Esophagus muscularis mucosa (tissue), 4 donors: Measurements from ENCODE around the gene GOLGA3.

Source experiments
- CTCF ChIP-seq, 3 experiments: fragments of 200-600 bp in 2 of 3; fragments of 450-650 bp in 1 of 3; sonication (generic) in 2 of 3; IDR thresholded peaks; one replicate each; pipeline ENCODE4 v1.5.1; 2017 to 2019; ENCODE audit warnings: antibody characterized with exemption in 3 of 3, mild to moderate bottlenecking in 2 of 3, moderate library complexity in 1 of 3
- EP300 ChIP-seq: sonication (generic); formaldehyde crosslinking; IDR thresholded peaks from one replicate; pipeline ENCODE4 v1.6.1; 2017; ENCODE audit warnings: antibody characterized with exemption
- POLR2AphosphoS5 ChIP-seq, 2 donors: sonication (generic); formaldehyde crosslinking; IDR thresholded peaks; one replicate each; pipeline ENCODE4 v1.6.1; 2017; ENCODE audit warnings: antibody characterized with exemption in 2 of 2

DNA sequence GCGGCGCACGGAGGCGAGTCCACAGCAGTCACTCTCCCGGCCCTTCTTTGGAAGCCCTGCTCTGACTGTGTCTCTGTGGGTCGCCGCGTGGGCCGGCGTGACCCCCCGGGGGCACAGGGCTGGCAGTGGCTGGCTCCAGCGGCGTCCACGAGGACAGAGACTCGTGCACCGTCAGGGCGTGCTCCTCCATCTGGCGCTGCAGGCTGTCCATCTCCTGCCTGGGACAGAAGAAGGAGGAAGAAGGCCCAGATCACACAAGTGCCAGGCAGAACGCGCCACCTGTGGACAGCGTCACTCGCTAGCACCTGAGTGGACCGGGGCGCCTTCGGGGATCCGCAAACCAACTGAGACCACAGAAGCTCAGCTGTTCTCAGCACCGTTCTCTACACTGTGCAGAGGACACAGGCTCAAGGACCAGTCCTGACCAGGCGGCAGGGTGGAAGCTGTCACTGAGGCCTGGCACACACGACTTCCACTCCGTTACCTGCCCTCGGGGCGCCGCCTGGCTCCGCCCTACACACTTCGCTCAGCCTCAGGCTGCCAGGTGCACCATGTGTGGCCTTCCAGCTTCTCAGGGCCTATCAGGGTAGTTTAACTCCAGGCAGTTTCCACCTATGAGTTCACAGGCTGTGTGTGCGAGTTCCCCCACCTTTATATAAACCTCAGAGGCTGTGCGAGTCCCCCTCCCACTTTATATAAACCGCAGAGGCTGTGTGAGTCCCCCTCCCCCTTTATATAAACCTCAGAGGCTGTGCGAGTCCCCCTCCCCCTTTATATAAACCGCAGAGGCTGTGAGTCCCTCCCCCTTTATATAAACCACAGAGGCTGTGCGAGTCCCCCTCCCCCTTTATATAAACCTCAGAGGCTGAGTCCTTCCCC is 55.4 kb downstream of the GOLGA3 start:
- no peak for TF ChIP-seq CTCF (IDR thresholded peaks at IDR 0.05)
- TF ChIP-seq EP300: no peak
- TF ChIP-seq POLR2AphosphoS5 (IDR thresholded peaks at IDR 0.05): no peak
